WTC11 (cell line): ENCODE data around the gene C15orf61. TPM values are rescaled to one million over a fixed set of nuclear protein-coding genes. Genes with fewer than 3 reads are reported as not detected.

ENCODE experiments used
- ATAC-seq: fragments of 200-7000 bp; cut with Tn5 transposase; 2 replicates; pipeline ENCODE4 v1.10.0; 2021; ENCODE audit warnings: mild to moderate bottlenecking, moderate library complexity
- CTCF ChIA-PET: fragments of 300-600 bp; sonication (Branson Sonifier 250); formaldehyde crosslinking; loops from one replicate; lab custom pipeline; 2021; ENCODE audit warnings: antibody characterized with exemption; lab: Charles Lee
- POLR2A ChIA-PET: fragments of 350-600 bp; sonication (Branson Sonifier 250); formaldehyde crosslinking; loops from one replicate; lab custom pipeline; 2021; ENCODE audit warnings: antibody characterized with exemption; lab: Charles Lee
- DNase-seq: peaks from one replicate; pipeline ENCODE4 v3.0.0; 2021; ENCODE audit warnings: low spot score
- H3K27ac Mint-ChIP-seq: 2 replicates; pipeline ENCODE4 v1.8.0; 2021; ENCODE audit warnings: mixed read lengths
- H3K27me3 Mint-ChIP-seq: 2 replicates; pipeline ENCODE4 v1.8.0; 2021; ENCODE audit warnings: low read depth, mild to moderate bottlenecking, moderate library complexity, mixed read lengths
- H3K36me3 Mint-ChIP-seq: 2 replicates; pipeline ENCODE4 v1.8.0; 2021; ENCODE audit warnings: mixed read lengths
- H3K4me1 Mint-ChIP-seq: 2 replicates; pipeline ENCODE4 v1.8.0; 2022; ENCODE audit warnings: mixed read lengths
- H3K4me3 Mint-ChIP-seq: 2 replicates; pipeline ENCODE4 v1.8.0; 2021; ENCODE audit warnings: mild to moderate bottlenecking, moderate library complexity, mixed read lengths
- H3K9me3 Mint-ChIP-seq: 2 replicates; pipeline ENCODE4 v1.8.0; 2021; ENCODE audit warnings: mixed read lengths
- AFF4 ChIP-seq: sonication (generic); formaldehyde crosslinking; IDR thresholded peaks from 2 replicates; pipeline ENCODE4 v1.8.1; 2023; ENCODE audit warnings: mild to moderate bottlenecking, missing genetic modification reagents, borderline replicate concordance
- AR ChIP-seq: fragments of 250-450 bp; sonication (Bioruptor Pico); IDR thresholded peaks from 2 replicates; pipeline ENCODE4 v1.9.0; 2021; ENCODE audit warnings: mild to moderate bottlenecking
- ESRRA ChIP-seq: sonication (generic); formaldehyde crosslinking; IDR thresholded peaks from 2 replicates; pipeline ENCODE4 v1.8.1; 2022; ENCODE audit warnings: mild to moderate bottlenecking, missing genetic modification reagents, borderline replicate concordance
- ETV6 ChIP-seq: sonication (generic); formaldehyde crosslinking; IDR thresholded peaks from 2 replicates; pipeline ENCODE4 v1.8.1; 2022; ENCODE audit warnings: mild to moderate bottlenecking, missing genetic modification reagents
- GTF2I ChIP-seq: fragments of 250-450 bp; sonication (Bioruptor Pico); conservative IDR thresholded peaks from 2 replicates; pipeline ENCODE4 v1.4.0; 2021; ENCODE audit warnings: mild to moderate bottlenecking
- HMGA2 ChIP-seq: fragments of 250-450 bp; sonication (Bioruptor Pico); IDR thresholded peaks from 2 replicates; pipeline ENCODE4 v1.4.0; 2021; ENCODE audit warnings: mild to moderate bottlenecking, moderate library complexity
- KAT7 ChIP-seq: sonication (generic); formaldehyde crosslinking; IDR thresholded peaks from 2 replicates; pipeline ENCODE4 v1.8.1; 2023; ENCODE audit warnings: missing genetic modification reagents, mild to moderate bottlenecking, borderline replicate concordance
- NFYB ChIP-seq: sonication (generic); formaldehyde crosslinking; conservative IDR thresholded peaks from 2 replicates; pipeline ENCODE4 v1.8.0; 2022; ENCODE audit warnings: low read depth, missing genetic modification reagents
- OVOL2 ChIP-seq: fragments of 250-450 bp; sonication (Bioruptor Pico); IDR thresholded peaks from 2 replicates; pipeline ENCODE4 v1.9.0; 2021; ENCODE audit warnings: mild to moderate bottlenecking, borderline replicate concordance
- SMAD4 ChIP-seq: sonication (generic); formaldehyde crosslinking; IDR thresholded peaks from 2 replicates; pipeline ENCODE4 v1.8.0; 2022; ENCODE audit warnings: mild to moderate bottlenecking, missing genetic modification reagents
- SP1 ChIP-seq: sonication (generic); formaldehyde crosslinking; conservative IDR thresholded peaks from 2 replicates; pipeline ENCODE4 v1.8.1; 2022; ENCODE audit warnings: missing genetic modification reagents
- ZNF138 ChIP-seq: sonication (generic); formaldehyde crosslinking; conservative IDR thresholded peaks from 2 replicates; pipeline ENCODE4 v1.8.1; 2022; ENCODE audit warnings: mild to moderate bottlenecking, moderate library complexity, missing genetic modification reagents
- ZNF281 ChIP-seq: sonication (generic); formaldehyde crosslinking; IDR thresholded peaks from 2 replicates; pipeline ENCODE4 v1.8.0; 2023; ENCODE audit warnings: mild to moderate bottlenecking, missing genetic modification reagents
- ZNF317 ChIP-seq: sonication (generic); formaldehyde crosslinking; IDR thresholded peaks from 2 replicates; pipeline ENCODE4 v1.8.1; 2023; ENCODE audit warnings: low read depth, mild to moderate bottlenecking, moderate library complexity, missing genetic modification reagents, borderline replicate concordance
- ZNF532 ChIP-seq: fragments of 250-450 bp; sonication (Bioruptor Pico); IDR thresholded peaks from 2 replicates; pipeline ENCODE4 v1.9.0; 2021; ENCODE audit warnings: mild to moderate bottlenecking, borderline replicate concordance
- total RNA-seq: library from RNA; stranded (reverse); gene quantifications from 3 replicates; pipeline ENCODE4 v1.2.3, GENCODE V29; 2021

The C15orf61 gene
- total RNA-seq, 1 experiment from 2014 or later, result 3.3 TPM

GRCh38 chr15:67521029-67521782 lies at the start of gene C15orf61 (continued):
- TF ChIP-seq ZNF317 (0 out of 2 replicates have a peak, but pooled peaks have one; percentile 14), ZNF281 (peak; percentile 46; the same call in 1 of the 2 replicates), ZNF138 (CRISPR knock-in tag) (no peak)

- DNase-seq, result no peak
- POLR2A ChIA-PET, result no interaction called here
- H3K4me3 Mint-ChIP-seq, result no peak overlapping the region
- H3K9me3 Mint-ChIP-seq, result no peaks in the 10 kb centered on the region
- no peak for ATAC-seq
- no peaks in the 10 kb centered on the region for H3K27me3 Mint-ChIP-seq
- CTCF ChIA-PET, result no interaction called here
- H3K4me1 Mint-ChIP-seq, result no peaks in the 10 kb centered on the region
- no peak for TF ChIP-seq AFF4 (CRISPR knock-in tag)
- no peak for TF ChIP-seq SMAD4 (CRISPR knock-in tag)
- no peak for TF ChIP-seq KAT7 (CRISPR knock-in tag)
- no peak for TF ChIP-seq OVOL2 (CRISPR knock-in tag)
- TF ChIP-seq GTF2I (CRISPR knock-in tag), result no peak
- TF ChIP-seq AR (CRISPR knock-in tag), result no peak
- TF ChIP-seq SP1, result no peak
- no peak for TF ChIP-seq ESRRA (CRISPR knock-in tag)
- no peak for TF ChIP-seq ZNF532 (CRISPR knock-in tag)
- TF ChIP-seq ZNF317, result no peak
- TF ChIP-seq NFYB (CRISPR knock-in tag), result no peak
- TF ChIP-seq ETV6 (CRISPR knock-in tag), result no peak
- TF ChIP-seq HMGA2, result no peak
- no peak overlapping the region for H3K27ac Mint-ChIP-seq
- H3K36me3 Mint-ChIP-seq, result no peaks in the 10 kb centered on the region
Observed at GRCh38 chr15:67472957-67473356, 48.0 kb upstream of the C15orf61 start.
